Activated naive CD4-positive, alpha-beta T cell treated with anti-CD3 and anti-CD28 coated beads, Interleukin-2, amount 50 U/mL, for 24 hours (primary cell): Measurements from ENCODE around the gene ZGLP1.
"Not testable (repeated sequence)": the region's sequence is repeated elsewhere in the genome, so short reads cannot be mapped to it uniquely, and the experiment has no call there.

Source experiments
- H3K27ac Mint-ChIP-seq: one replicate; pipeline ENCODE4 v1.8.0; 2021; ENCODE audit warnings: mild to moderate bottlenecking, mixed read lengths
- H3K27me3 Mint-ChIP-seq: one replicate; pipeline ENCODE4 v1.8.0; 2021; ENCODE audit warnings: mixed read lengths
- H3K36me3 Mint-ChIP-seq: one replicate; pipeline ENCODE4 v1.8.0; 2021; ENCODE audit warnings: mixed read lengths
- H3K4me1 Mint-ChIP-seq: one replicate; pipeline ENCODE4 v1.8.0; 2021; ENCODE audit warnings: mixed read lengths
- H3K4me3 Mint-ChIP-seq: one replicate; pipeline ENCODE4 v1.8.0; 2021; ENCODE audit warnings: mild to moderate bottlenecking, mixed read lengths
- H3K9me3 Mint-ChIP-seq: one replicate; pipeline ENCODE4 v1.8.0; 2021; ENCODE audit warnings: mixed read lengths

Gene ZGLP1

GRCh38 chr19:10309423-10309822, at the start of gene ZGLP1:
Gene ZGLP1 (minus strand): TSS chr19:10309815.
- H3K27me3 Mint-ChIP-seq = no peaks in the 10 kb centered on the region

GRCh38 chr19:10356431-10356830, 46.8 kb upstream of the ZGLP1 start:
- Mint-ChIP-seq H3K4me3 (no peak overlapping the region), H3K36me3 (peaks cover 6% of the 10 kb centered on the region), H3K27ac (no peak overlapping the region), H3K27me3 (no peaks in the 10 kb centered on the region), H3K9me3 (no peaks in the 10 kb centered on the region), H3K4me1 (no peaks in the 10 kb centered on the region)

More at GRCh38 chr19:10309423-10309822, at the start of gene ZGLP1:
- H3K4me3 Mint-ChIP-seq = no peak within 1 kb of the TSS
- no peaks in the 10 kb centered on the region for H3K9me3 Mint-ChIP-seq
- no peak within 1 kb of the TSS for H3K27ac Mint-ChIP-seq
- peaks cover 3% of the 10 kb centered on the region for H3K4me1 Mint-ChIP-seq
- H3K36me3 Mint-ChIP-seq = no peaks in the 10 kb centered on the region

- no peaks in the 10 kb centered on the region for H3K9me3 Mint-ChIP-seq
- H3K4me3 Mint-ChIP-seq = no peak overlapping the region
- H3K36me3 Mint-ChIP-seq = peaks cover 8% of the 10 kb centered on the region
- peak overlapping the region; percentile 17 for H3K27ac Mint-ChIP-seq
- no peaks in the 10 kb centered on the region for H3K4me1 Mint-ChIP-seq
- no peaks in the 10 kb centered on the region for H3K27me3 Mint-ChIP-seq
Observed at GRCh38 chr19:10353793-10354391, 44.3 kb upstream of the ZGLP1 start.

- Mint-ChIP-seq H3K36me3 (peaks cover 8% of the 10 kb centered on the region), H3K27ac (no peak overlapping the region), H3K27me3 (no peaks in the 10 kb centered on the region), H3K4me1 (no peaks in the 10 kb centered on the region), H3K4me3 (no peak overlapping the region), H3K9me3 (no peaks in the 10 kb centered on the region)
Observed at GRCh38 chr19:10352764-10353671, 43.4 kb upstream of the ZGLP1 start.

GRCh38 chr19:10346509-10346908, 36.9 kb upstream of the ZGLP1 start:
- Mint-ChIP-seq H3K4me1 (no peaks in the 10 kb centered on the region), H3K27me3 (no peaks in the 10 kb centered on the region), H3K36me3 (peaks cover 2% of the 10 kb centered on the region), H3K9me3 (no peaks in the 10 kb centered on the region), H3K27ac (no peak overlapping the region), H3K4me3 (no peak overlapping the region)

- Mint-ChIP-seq H3K4me1 (peaks cover 8% of the 10 kb centered on the region), H3K9me3 (no peaks in the 10 kb centered on the region), H3K27ac (no peak overlapping the region), H3K27me3 (no peaks in the 10 kb centered on the region), H3K4me3 (no peak overlapping the region), H3K36me3 (no peaks in the 10 kb centered on the region)
Observed at GRCh38 chr19:10344780-10345179, 35.2 kb upstream of the ZGLP1 start.

- no peaks in the 10 kb centered on the region for H3K27me3 Mint-ChIP-seq
- no peak overlapping the region for H3K27ac Mint-ChIP-seq
- H3K4me1 Mint-ChIP-seq = peaks cover 21% of the 10 kb centered on the region
- no peaks in the 10 kb centered on the region for H3K36me3 Mint-ChIP-seq
- H3K4me3 Mint-ChIP-seq = no peak overlapping the region
- no peaks in the 10 kb centered on the region for H3K9me3 Mint-ChIP-seq
Observed at GRCh38 chr19:10343495-10343894, 33.9 kb upstream of the ZGLP1 start.

GRCh38 chr19:10339977-10340376, 30.4 kb upstream of the ZGLP1 start:
- Mint-ChIP-seq H3K27me3 (no peaks in the 10 kb centered on the region), H3K36me3 (no peaks in the 10 kb centered on the region)

GRCh38 chr19:10339380-10339960, 29.9 kb upstream of the ZGLP1 start, which contains the start of gene ICAM3:
Gene ICAM3 (minus strand): TSS chr19:10339624. CDS start chr19:10339614, 10 bp downstream.
- Mint-ChIP-seq H3K27me3 (no peaks in the 10 kb centered on the region), H3K27ac (peak within 1 kb of the TSS; percentile 97), H3K9me3 (no peaks in the 10 kb centered on the region), H3K36me3 (no peaks in the 10 kb centered on the region), H3K4me3 (peak within 1 kb of the TSS; percentile 87), H3K4me1 (peaks cover 25% of the 10 kb centered on the region)

More at GRCh38 chr19:10339977-10340376, 30.4 kb upstream of the ZGLP1 start:
- Mint-ChIP-seq H3K4me1 (peaks cover 25% of the 10 kb centered on the region), H3K27ac (peak overlapping the region; percentile 97), H3K9me3 (no peaks in the 10 kb centered on the region), H3K4me3 (peak overlapping the region; percentile 87)

GRCh38 chr19:10338940-10339339, 29.3 kb upstream of the ZGLP1 start:
- Mint-ChIP-seq H3K4me1 (peaks cover 25% of the 10 kb centered on the region), H3K27ac (peak overlapping the region; percentile 97), H3K27me3 (no peaks in the 10 kb centered on the region), H3K9me3 (no peaks in the 10 kb centered on the region), H3K36me3 (no peaks in the 10 kb centered on the region), H3K4me3 (peak overlapping the region; percentile 87)

GRCh38 chr19:10336725-10337124, 27.1 kb upstream of the ZGLP1 start:
- not testable (repeated sequence) for H3K27ac Mint-ChIP-seq

GRCh38 chr19:10335352-10335985, 25.9 kb upstream of the ZGLP1 start:
- no peaks in the 10 kb centered on the region for H3K27me3 Mint-ChIP-seq
- H3K4me3 Mint-ChIP-seq = no peak overlapping the region
- no peaks in the 10 kb centered on the region for H3K9me3 Mint-ChIP-seq
- H3K36me3 Mint-ChIP-seq = peaks cover 5% of the 10 kb centered on the region
- no peak overlapping the region for H3K27ac Mint-ChIP-seq
- H3K4me1 Mint-ChIP-seq = peaks cover 35% of the 10 kb centered on the region

More at GRCh38 chr19:10336725-10337124, 27.1 kb upstream of the ZGLP1 start:
- not testable (repeated sequence) for H3K4me3 Mint-ChIP-seq, H3K27me3 Mint-ChIP-seq, H3K36me3 Mint-ChIP-seq, H3K9me3 Mint-ChIP-seq
- peaks cover 39% of the 10 kb centered on the region for H3K4me1 Mint-ChIP-seq

- H3K27ac Mint-ChIP-seq = peak overlapping the region; percentile 41
Observed at GRCh38 chr19:10334588-10335351, 25.2 kb upstream of the ZGLP1 start.

GRCh38 chr19:10333758-10334587, 24.4 kb upstream of the ZGLP1 start:
- peaks cover 5% of the 10 kb centered on the region for H3K36me3 Mint-ChIP-seq
- H3K9me3 Mint-ChIP-seq = no peaks in the 10 kb centered on the region
- peak overlapping the region; percentile 98 for H3K27ac Mint-ChIP-seq
- no peaks in the 10 kb centered on the region for H3K27me3 Mint-ChIP-seq
- H3K4me1 Mint-ChIP-seq = peaks cover 27% of the 10 kb centered on the region
- peak overlapping the region; percentile 97 for H3K4me3 Mint-ChIP-seq

More at GRCh38 chr19:10334588-10335351, 25.2 kb upstream of the ZGLP1 start:
- Mint-ChIP-seq H3K27me3 (no peaks in the 10 kb centered on the region), H3K36me3 (peaks cover 5% of the 10 kb centered on the region), H3K4me3 (peak overlapping the region; percentile 97), H3K9me3 (no peaks in the 10 kb centered on the region), H3K4me1 (peaks cover 35% of the 10 kb centered on the region)
